Left renal pelvis (tissue), 4 donors: Measurements from ENCODE around the gene DEAF1. TPM values are rescaled to one million over a fixed set of nuclear protein-coding genes. Genes with fewer than 3 reads are reported as not detected.
"Not testable (repeated sequence)": the region's sequence is repeated elsewhere in the genome, so short reads cannot be mapped to it uniquely, and the experiment has no call there.

ENCODE experiments used
- DNase-seq, 4 donors: peaks; one replicate each; pipeline ENCODE4 v3.0.0-alpha.2; 2013; ENCODE audit warnings: low read depth in 4 of 4, low spot score in 3 of 4
- polyA plus RNA-seq, 4 donors: library from polyadenylated mRNA; unstranded; fragments of 120-200 nt; gene quantifications; one replicate each; pipeline ENCODE4 v1.2.1, GENCODE V29; 2013; ENCODE audit not compliant: insufficient read length in 4 of 4

Gene DEAF1
- polyA plus RNA-seq, 4 donors, result 35.3 to 53.0 (median 45.3) TPM

DNA sequence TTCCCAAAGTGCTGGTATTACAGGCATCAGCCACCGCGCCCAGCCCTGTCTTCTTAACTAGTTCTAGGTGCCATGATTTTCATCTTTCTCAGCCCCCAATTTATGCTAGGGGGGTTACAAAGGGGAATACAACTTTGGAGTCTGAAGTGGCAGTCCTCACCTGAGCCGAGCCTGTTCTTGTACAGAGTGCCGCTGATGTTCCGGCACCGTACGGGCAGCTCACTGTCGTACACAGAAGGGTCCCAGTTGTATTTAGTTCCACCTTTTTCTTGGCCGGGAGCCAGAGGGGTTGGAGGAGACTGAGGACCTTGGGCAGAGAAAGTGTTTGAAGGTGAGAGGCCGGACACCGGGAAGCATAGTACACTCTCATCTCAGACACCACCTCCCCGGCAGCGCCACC lies 7.3 kb downstream of the DEAF1 start:
- no peak for DNase-seq

GRCh38 chr11:686451-687243 lies 8.4 kb downstream of the DEAF1 start:
- no peak for DNase-seq

DNA sequence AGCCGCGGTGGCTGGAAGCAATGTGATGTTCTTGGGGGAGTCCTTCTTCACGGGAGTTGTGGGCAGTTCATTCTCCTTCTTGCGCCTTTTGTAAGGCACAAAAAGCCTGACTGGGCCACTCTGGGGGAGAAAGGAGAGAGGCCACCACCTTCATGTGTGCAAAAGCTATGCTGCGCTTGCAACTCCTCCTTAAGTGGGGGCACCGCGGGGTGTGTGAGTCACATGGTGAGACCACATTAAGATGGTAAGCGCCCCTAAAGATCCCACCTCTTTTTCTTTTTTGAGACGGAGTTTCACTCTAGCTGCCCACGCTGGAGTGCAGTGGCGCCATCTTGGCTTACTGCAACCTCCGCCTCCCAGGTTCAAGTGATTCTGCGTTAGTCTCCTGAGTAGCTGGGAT lies 14.1 kb downstream of the DEAF1 start:
- DNase-seq, result no peak

DNA sequence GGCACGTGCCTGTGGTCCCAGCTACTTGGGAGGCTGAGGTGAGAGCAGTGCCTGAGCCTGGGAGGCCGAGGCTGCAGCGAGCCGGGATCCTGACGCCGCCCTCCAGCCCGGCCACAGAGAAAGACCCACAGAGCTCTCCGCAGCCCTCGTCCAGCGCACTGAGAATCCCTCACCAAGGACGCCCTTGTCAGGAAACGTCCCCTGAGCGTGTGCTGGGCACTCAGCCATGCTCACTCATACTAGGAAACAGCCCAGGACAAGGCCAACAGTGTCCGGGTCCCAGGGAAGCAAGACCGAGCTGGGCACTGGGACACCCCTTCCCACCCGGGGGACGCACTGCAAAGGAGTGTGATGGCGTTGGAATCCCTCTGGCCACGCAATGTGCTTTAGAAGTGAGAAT lies 14.5 kb downstream of the DEAF1 start:
- no peak for DNase-seq

DNA sequence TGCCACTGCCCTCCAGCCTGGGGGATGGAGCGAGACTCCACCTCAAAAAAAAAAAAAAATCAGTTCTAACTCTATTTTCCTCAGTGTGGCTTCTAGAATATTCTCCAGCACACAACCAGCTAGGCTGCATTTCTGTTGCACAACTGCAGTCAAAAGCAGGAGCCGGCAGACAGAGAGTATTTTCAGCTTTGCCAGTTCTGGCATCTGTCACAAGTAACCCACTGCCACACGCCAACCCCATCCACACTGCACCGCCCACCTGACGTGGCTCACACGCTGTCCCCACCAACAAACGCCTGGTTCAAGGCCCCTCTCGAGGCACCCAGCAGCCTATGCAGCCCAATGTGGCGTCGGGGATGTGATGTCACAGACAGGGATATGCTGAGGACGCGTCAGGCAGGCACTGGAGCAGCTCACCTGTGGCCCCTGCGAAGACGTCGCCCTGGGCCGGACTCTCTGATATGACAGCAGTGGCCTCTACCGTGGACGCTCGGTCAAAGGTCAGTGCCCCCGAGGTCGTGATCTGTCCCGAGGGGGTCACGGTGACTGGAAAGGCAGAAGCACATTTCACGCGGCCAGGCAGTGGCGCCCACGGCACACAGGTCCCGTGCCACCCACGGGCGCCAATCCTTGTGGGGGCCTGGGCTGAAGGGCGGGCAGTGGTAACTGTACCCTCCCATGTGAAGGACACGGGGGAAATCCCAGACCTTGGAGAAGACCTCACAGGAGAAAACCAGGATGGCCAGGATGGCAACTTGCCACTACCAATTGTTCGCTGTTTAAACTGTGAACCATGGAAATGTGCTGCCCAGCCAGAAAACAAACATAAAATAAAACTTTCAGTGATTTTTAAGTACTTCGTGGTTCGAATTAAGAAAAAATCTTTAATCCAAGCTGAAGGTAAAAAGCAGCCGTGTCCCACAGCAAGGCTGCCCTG lies 15.5 kb downstream of the DEAF1 start:
- DNase-seq, result no peak

DNA sequence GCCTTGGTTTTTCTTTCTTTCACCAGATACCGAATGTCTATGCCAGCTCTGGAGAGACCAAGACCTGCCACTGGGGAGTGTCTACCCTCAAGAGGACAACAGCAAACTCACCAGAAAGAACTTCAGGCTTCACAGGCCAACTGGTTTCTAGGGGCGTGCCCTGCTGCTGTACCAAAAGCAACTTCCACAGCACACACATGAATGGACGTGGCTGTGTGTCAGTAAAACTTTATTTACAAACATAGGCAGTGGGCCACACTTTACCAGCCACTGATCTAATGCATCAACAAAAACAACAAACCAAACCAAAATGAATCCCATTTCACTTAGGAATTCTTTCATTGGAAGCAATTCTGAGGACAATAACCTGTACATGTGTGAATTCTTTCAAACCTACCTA lies 16.7 kb downstream of the DEAF1 start:
- DNase-seq, result no peak

- no peak for DNase-seq
Observed at GRCh38 chr11:674406-674805, 20.6 kb downstream of the DEAF1 start.

DNA sequence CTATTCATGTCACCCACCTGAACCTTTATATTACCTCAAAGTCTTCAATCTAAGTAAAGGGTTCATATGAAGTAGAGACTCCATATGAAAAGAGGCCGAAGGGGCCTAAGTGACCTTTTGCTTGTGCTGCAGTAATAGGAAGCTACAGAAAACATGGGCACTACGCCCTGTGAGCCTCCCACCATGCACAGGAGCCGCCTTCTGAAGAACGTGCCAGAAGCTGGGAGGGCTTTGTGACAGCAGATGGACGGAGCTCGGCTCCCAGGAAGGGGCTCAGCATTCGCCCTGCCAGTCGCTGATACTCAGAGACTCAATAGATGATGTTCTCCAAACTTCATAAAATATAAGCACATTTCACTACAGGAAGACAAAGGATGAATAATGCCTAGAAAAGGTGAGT lies 21.2 kb downstream of the DEAF1 start:
- DNase-seq, result no peak

- DNase-seq, result no peak
Observed at GRCh38 chr11:665704-666281, 29.2 kb downstream of the DEAF1 start.

DNA sequence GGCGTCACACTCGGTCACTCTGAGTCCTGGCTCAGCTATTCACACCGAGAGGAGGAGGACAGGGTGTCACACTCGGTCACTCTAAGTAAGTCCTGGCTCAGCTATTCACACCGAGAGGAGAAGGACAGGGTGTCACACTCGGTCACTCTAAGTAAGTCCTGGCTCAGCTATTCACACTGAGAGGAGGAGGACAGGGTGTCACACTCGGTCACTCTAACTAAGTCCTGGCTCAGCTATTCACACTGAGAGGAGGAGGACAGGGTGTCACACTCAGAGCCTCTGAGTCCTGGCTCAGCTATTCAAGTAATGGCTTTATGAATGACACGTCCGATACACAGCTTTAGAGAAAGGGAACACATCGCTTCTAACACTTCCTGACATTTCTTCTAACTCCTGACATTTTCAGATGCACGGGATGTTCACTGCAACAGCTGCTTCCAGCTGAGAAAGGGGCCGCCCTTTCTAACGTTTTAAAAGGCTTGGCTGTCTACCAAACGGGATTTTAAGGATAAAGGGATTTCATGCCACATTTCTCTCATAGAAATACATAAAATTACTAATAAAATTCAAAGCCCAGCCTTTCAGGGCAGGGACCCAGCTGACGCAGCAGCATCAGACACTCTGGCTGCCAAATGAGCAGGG lies 29.8 kb downstream of the DEAF1 start:
- DNase-seq, result peak in 2 of 4 donors; percentile 14 to 26

- no peak for DNase-seq
Observed at GRCh38 chr11:662689-663274, 32.2 kb downstream of the DEAF1 start.

DNA sequence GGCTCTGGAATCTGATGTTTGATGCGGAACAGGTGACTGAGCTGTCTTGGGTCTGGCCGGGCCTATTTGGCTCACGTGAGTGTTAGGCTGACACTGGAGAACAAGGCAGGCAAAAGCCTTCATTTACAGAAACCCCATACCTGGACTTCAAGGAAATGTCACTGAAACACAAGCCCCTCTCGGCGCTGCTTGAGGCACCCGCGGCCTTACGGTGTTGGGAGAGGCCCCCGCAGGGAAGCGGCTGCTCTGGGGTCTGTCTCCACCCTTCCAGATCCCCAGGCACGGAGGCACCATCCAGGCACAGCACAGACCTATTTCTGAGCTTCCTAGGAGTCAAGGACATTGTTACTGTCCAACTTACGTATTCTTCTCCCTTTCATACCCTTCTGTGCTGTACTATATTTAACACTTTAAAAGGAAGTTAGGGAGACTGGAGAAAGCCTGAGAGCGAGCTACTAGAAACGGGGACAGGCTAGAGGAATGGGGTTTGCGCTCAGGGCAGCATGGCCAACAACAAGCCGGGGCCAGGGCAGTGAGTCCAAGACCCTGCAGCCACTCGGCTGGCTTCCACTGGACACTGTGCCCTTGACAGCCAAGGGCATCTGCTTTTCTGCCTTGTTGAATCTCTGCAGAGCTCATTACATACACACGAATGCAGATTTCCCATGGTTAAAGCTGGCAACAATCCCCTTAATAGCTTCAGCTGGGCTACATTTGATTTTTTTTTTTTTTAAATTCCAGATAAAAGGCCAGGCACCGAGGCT lies 34.2 kb downstream of the DEAF1 start:
- no peak for DNase-seq

GRCh38 chr11:660281-660680 lies 34.7 kb downstream of the DEAF1 start:
- DNase-seq, result no peak

DNA sequence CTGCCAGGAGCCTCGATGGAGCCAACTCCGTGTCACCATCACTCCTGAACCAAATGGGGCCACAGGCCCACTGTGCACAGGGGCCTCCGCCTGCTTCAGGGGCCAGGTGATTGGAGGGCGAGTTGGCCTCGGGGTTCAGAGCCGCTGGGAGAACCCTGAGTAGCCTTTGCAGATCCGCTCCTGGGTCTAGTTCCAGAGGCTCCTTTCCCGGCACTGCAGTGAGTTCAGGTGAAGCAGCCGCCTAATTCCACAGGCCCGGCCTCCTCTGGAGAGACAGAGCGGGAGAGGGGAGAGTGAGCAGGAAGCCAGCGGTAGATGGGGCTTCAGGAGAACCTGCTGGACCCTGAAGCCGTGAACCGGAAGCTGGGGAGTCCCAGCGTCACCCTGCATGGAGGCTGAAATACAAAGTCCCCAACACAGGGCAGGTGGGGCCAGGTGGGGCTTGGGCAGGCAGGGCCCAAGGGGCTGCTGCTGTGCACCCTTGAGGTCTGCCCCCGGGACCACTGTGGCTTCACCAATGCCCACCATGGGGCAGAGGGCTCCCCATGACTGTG lies 35.4 kb downstream of the DEAF1 start:
- no peak for DNase-seq

DNA sequence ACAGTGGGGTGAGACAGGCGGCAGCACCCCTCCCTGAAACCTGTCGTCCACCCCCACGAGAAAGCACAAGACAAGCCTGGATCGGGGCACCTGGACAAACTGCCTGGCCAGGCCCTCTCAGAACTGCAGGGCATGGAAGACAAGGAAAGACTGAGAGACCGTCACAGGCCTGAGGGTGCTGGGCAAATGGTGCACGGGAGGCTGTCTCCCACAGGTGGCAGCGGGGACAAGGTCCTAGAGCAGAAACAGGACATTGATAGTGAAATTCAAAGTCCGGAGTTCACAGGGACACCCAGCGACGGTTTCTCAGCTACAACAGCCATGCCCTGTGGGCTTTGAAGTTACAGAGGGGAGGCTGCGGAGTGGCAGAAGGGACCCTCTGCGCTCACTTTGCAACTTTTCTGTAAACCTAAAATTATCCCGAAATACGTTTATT lies 37.3 kb downstream of the DEAF1 start:
- no peak for DNase-seq

- no peak for DNase-seq
Observed at GRCh38 chr11:656866-657265, 38.2 kb downstream of the DEAF1 start.

- no peak for DNase-seq
Observed at GRCh38 chr11:656426-656825, 38.6 kb downstream of the DEAF1 start.

- DNase-seq, result no peak
Observed at GRCh38 chr11:655036-655726, 39.8 kb downstream of the DEAF1 start.

DNA sequence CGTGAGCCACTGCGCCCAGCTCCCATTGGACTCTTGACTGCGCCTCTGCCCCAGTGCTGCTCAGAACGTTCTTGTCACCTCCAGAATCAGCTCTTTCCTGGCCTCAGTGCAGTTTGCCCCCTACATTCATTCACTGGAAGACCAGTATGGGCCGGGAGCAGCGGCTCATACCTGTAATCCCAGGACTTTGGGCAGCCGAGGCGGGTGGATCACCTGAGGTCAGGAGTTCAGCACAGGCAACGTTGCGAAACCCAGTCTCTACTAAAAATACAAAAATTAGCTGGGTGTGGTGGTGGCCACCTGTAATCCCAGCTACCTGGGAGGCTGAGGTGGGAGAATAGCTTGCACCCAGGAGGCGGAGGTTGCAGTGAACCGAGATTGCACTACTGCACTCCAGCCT lies 40.6 kb downstream of the DEAF1 start:
- DNase-seq, result not testable (repeated sequence)
